Measurements from ENCODE around the gene SLC41A3.
"Not testable (repeated sequence)": the region's sequence is repeated elsewhere in the genome, so short reads cannot be mapped to it uniquely, and the experiment has no call there.

Gene SLC41A3

DNA sequence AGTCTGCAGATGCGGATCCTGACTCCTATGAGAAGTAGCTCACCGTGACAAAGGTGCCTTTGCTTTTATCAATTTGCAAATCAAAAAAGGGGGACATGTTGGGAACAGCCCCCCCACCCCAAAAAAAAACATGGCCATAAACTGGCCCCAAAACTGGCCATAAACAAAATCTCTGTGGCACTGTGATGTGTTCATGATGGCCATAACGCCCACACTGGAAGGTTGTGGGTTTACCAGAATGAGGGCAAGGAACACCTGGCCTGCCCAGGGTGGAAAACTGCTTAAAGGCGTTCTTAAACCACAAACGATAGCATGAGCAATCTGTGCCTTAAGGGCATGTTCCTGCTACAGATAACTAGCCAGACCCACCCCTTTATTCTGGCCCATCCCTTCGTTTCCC is 12.3 kb upstream of the SLC41A3 start:
- H3K4me3 ChIP-seq (ENCODE audit: low read length); DNase-seq (ENCODE audit: low read depth, low spot score): not testable (repeated sequence)

GRCh38 chr3:126092128-126092527 is 8.2 kb upstream of the SLC41A3 start:
- not testable (repeated sequence) for H3K4me3 ChIP-seq (ENCODE audit: low read length); DNase-seq (ENCODE audit: low read depth, low spot score)

DNA sequence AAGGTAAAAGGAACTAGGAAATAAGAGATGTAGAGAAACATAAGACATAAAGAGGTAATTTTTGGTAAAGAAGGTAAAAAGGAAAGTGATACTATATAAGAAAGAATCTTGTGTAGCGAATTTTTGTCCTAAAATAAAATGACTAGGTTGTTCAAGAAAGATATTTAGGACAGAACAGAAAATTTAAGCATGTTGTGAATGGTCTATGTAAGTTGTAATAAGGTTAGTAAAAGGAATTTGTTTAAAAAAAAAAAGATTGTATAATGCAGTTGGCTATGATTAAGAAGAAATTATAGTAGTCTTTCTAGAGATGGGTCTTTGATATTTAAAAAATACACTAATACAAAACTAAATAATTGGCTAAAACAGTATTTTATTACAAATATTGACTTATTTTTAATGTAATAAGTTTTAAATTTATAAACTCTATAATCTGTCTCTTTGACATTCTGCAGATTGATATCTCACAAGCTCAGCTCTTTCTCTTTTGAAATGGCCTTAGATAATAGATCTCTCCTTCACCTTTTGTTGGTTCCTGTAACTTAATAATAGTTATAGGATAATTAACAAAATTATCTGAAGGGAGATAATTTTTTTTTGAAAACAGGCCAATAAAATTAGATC is 3.7 kb upstream of the SLC41A3 start:
- H3K4me3 ChIP-seq (ENCODE audit: low read length) = no peak overlapping the region
- no peak for DNase-seq (ENCODE audit: low read depth, low spot score)

DNA sequence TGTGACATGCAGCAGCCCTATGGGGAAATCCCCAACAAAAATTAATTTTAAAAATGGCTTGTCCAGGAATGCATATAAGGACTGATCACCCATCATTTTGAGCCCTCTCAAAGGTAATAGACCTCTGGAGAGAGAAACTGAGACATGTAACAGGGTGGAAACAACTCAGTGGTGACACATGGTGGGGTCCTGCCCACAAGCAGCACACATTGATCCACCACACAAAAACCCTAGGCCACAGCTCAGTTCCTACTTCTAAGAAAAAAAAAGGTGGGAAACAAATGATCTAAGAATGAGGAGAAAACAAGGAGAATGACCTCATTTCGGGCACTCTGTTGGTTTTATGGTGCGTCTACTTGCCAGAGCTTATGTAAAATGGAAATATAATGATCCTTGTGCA is 1.9 kb upstream of the SLC41A3 start:
- no peak for DNase-seq (ENCODE audit: low read depth, low spot score)

DNA sequence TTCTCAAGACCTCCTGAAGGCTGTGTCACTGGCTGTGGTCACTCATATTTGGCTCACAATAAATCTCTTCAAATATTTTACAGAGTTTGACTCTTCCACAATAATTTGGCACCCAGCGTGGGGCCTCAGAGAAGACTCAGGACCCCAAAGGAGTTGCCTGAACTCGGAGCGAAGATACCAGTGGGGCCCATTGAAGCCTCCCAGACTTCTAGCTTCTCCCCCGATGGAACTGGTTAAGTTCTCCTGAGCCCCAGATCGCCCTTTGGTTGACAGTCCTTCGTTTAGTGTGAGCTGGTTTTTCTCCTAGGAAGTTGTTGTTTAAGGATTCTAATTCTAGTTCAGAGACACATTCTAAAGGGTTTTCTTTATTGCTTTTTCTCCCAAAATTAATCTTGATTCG is 1.4 kb upstream of the SLC41A3 start:
- no peak for DNase-seq (ENCODE audit: low read depth, low spot score)
- H3K4me3 ChIP-seq (ENCODE audit: low read length) = no peak overlapping the region

More for the DNA sequence above, 1.9 kb upstream of the SLC41A3 start:
- H3K4me3 ChIP-seq (ENCODE audit: low read length) = no peak overlapping the region

GRCh38 chr3:126084768-126085180 is 850 bp upstream of the SLC41A3 start:
- H3K4me3 ChIP-seq (ENCODE audit: low read length) = peak overlapping the region; percentile 74
- DNase-seq (ENCODE audit: low read depth, low spot score) = no peak

DNA sequence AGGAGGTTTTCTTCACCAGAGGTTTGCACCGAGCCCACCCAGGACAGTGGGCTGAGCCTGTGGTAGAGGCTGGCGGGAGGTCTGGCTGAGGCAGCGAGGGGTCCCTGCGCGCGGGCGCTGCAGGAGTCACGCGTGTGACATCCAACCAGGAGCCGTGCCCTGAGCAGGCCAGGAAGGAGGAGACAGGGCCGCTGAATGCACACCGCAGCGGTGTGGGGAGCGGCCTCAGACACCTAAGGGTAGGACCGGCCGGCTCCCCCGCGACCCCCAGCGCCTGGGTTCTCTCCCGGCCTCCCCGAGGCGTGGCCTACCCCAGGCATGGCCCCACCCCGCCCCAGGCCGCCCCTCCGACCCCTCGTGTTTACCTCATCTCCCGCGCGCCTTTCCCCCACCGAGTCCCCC is 412 bp downstream of the SLC41A3 start:
- no peak for DNase-seq (ENCODE audit: low read depth, low spot score)
- peak overlapping the region; percentile 74 for H3K4me3 ChIP-seq (ENCODE audit: low read length)

GRCh38 chr3:126083138-126083445 is 832 bp downstream of the SLC41A3 start:
- peak overlapping the region; percentile 74 for H3K4me3 ChIP-seq (ENCODE audit: low read length)
- DNase-seq (ENCODE audit: low read depth, low spot score) = no peak

GRCh38 chr3:126082362-126083137 is 1.4 kb downstream of the SLC41A3 start:
- DNase-seq (ENCODE audit: low read depth, low spot score) = no peak
- H3K4me3 ChIP-seq (ENCODE audit: low read length) = peak overlapping the region; percentile 74

GRCh38 chr3:126081618-126082361 is 2.1 kb downstream of the SLC41A3 start:
- H3K4me3 ChIP-seq (ENCODE audit: low read length) = no peak overlapping the region
- DNase-seq (ENCODE audit: low read depth, low spot score) = no peak

- DNase-seq (ENCODE audit: low read depth, low spot score) = no peak
- no peak overlapping the region for H3K4me3 ChIP-seq (ENCODE audit: low read length)
Observed at GRCh38 chr3:126080970-126081369, 3.0 kb downstream of the SLC41A3 start.

DNA sequence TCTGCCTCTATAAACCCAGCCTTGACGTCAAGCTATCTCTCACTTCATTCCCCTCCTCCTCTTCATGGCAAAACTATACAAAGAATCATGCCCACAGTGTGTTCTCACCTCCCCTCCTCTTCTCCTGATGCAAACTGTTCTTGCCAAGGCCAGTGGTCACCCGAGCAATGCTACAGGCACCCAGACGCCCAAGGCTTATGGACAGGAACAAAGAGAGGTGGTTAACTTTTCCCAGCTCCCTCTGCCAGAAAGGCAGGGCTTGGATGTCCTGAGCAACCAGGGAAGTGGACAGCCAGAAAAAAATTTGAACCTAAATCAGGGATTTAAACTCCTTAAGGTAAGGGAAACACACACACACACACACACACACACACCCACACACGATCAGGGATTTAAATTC is 5.1 kb downstream of the SLC41A3 start:
- H3K4me3 ChIP-seq (ENCODE audit: low read length) = no peak overlapping the region
- DNase-seq (ENCODE audit: low read depth, low spot score) = no peak

DNA sequence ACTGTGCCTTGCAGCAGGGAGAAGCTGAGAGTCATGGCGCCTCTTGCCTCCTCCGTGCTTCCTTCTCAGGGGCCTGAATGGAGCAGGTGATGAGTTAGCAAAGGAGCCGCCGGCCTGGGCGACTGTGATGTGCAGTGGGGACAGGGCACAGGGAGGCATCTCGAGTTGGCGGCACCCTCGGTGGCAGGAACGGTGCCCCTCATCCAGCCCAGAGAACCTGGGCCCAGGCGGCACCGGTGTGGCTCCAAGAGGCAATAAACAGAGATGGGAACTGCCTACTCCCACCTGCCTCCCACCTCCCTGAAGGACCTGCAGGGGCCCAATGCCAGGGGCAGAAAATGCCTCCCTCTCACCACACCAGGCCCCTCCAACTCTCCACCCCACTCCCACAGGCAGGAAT is 6.2 kb downstream of the SLC41A3 start:
- H3K4me3 ChIP-seq (ENCODE audit: low read length) = no peak overlapping the region
- no peak for DNase-seq (ENCODE audit: low read depth, low spot score)

DNA sequence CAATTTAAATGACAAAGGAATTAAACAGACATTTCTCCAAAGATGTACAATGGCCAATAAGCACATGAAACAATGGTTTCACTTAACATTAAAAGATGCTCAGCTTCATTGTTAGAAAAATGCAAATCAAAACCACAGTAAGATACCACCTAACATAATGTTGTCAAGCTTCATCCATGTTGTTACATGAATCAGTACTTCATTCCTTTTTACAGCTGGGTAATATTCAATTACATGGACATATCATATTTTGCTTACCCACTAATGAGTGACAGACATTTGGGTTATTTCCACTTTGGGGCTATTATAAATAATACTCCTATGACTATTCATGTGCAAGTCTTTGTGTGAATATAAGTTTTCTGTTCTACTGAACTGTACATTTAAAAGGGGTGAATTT is 7.8 kb downstream of the SLC41A3 start:
- no peak overlapping the region for H3K4me3 ChIP-seq (ENCODE audit: low read length)
- DNase-seq (ENCODE audit: low read depth, low spot score) = no peak

DNA sequence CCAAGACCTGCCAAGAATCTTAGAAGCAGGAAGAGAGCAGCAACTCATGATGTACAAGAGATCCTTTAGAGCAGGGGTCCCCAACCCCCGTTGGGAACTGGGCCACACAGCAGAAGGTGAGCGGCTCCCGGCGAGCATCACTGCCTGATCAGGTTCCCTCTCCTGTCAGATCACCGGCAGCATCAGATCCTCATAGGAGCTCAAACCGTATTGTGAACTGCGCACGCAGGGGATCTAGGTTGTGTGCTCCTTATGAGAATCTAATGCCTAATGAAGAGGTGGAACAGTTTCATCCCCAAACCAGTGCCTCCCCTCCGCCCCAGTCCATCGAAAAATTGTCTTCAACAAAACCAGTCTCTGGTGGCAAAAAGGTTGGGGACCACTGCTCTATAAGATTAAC is 13.8 kb downstream of the SLC41A3 start:
- no peak overlapping the region for H3K4me3 ChIP-seq (ENCODE audit: low read length)
- DNase-seq (ENCODE audit: low read depth, low spot score) = no peak

GRCh38 chr3:126067959-126068358 is 16.0 kb downstream of the SLC41A3 start:
- no peak overlapping the region for H3K4me3 ChIP-seq (ENCODE audit: low read length)
- no peak for DNase-seq (ENCODE audit: low read depth, low spot score)

DNA sequence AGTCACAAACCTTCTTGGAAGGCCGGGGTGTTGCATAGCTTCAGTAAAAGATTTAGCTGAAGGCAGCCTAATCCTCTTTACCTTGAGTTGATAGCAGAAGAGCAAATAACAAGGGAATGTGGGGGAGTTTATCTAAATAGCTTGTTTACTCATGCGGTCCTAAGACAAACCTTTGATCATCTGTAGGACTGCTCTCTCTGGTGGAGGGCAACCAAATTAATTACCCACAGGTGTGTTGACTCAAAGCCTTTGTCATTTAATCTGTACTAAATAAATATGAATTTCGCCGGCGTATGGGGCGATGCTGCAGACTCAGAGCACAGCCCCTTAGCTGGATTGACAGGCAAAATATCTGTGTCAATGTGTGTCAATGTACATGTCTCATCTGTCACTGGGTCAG is 17.2 kb downstream of the SLC41A3 start:
- not testable (repeated sequence) for H3K4me3 ChIP-seq (ENCODE audit: low read length); DNase-seq (ENCODE audit: low read depth, low spot score)

DNA sequence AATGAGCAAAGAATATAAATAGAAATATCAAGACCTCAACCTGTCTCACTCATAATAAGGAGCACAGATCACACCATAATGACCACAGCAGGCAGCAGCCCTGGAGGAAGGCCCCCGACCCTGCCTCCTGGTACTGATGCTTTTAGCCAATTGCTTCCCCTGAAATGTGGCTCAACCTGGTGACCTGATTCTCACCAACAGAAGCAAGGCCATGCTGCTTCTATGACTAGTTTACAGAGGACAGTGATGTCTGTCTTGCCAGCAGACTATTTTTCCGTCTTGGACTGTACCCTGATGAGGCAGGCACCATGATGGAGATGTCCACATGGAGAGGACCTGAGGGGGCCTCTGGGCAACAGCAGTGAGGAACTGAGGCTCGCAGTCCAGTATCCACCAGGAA is 18.0 kb downstream of the SLC41A3 start:
- H3K4me3 ChIP-seq (ENCODE audit: low read length) = no peak overlapping the region
- no peak for DNase-seq (ENCODE audit: low read depth, low spot score)

DNA sequence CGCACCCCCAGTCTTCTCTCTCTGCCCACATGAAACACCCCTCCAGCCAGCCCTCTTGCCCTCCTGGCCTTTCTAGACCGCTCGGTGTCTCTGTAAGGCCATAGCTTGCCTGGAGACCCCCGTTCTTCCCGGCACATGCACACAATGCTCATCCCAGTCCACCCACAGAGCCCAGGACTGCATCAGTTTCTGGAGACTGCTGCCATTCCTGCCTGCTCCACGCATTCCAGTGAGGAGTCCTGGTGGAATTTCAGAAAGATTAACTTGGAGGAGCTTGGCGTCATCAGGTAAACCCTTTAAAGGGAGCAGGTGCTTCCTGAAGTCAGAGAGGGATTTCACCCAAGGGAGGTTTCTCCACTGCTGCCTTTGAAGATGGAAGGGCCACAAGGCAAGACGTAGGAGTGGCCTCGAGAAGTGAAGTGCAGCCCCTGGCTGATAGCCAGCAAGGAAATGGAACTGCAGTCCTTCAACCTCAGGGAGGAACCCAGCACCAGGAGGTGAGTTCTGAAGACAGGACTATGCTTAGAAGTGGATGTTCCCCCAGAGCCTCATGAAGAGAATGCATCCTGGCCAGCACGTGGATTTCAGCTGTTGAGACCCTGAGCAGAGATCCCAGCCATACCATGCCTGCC is 19.2 kb downstream of the SLC41A3 start:
- no peak overlapping the region for H3K4me3 ChIP-seq (ENCODE audit: low read length)
- no peak for DNase-seq (ENCODE audit: low read depth, low spot score)

Data from Jurkat, Clone E6-1 (cell line).